Osteocyte (in vitro differentiated cells): ENCODE results near the gene BAG5. TPM values are rescaled to one million over a fixed set of nuclear protein-coding genes. Genes with fewer than 3 reads are reported as not detected.

Source experiments
- DNase-seq: peaks from one replicate; pipeline ENCODE4 v3.0.0; 2021; ENCODE audit warnings: mixed read lengths; ENCODE audit not compliant: unreplicated experiment; ENCODE audit errors: extremely low spot score
- H3K27ac Mint-ChIP-seq: one replicate; pipeline ENCODE4 v1.8.0; 2021; ENCODE audit warnings: mild to moderate bottlenecking, mixed read lengths; ENCODE audit not compliant: unreplicated experiment
- H3K27me3 Mint-ChIP-seq: one replicate; pipeline ENCODE4 v1.8.0; 2021; ENCODE audit warnings: mixed read lengths; ENCODE audit not compliant: unreplicated experiment
- H3K36me3 Mint-ChIP-seq: one replicate; pipeline ENCODE4 v1.8.0; 2021; ENCODE audit warnings: mixed read lengths; ENCODE audit not compliant: unreplicated experiment
- H3K4me1 Mint-ChIP-seq: one replicate; pipeline ENCODE4 v1.8.0; 2021; ENCODE audit warnings: mixed read lengths; ENCODE audit not compliant: unreplicated experiment
- H3K4me3 Mint-ChIP-seq: one replicate; pipeline ENCODE4 v1.8.0; 2021; ENCODE audit warnings: mild to moderate bottlenecking, moderate library complexity, mixed read lengths; ENCODE audit not compliant: unreplicated experiment
- H3K9me3 Mint-ChIP-seq: one replicate; pipeline ENCODE4 v1.8.0; 2021; ENCODE audit warnings: mixed read lengths; ENCODE audit not compliant: unreplicated experiment
- total RNA-seq: library from RNA; stranded (reverse); gene quantifications from 2 replicates; pipeline ENCODE4 v1.2.1, GENCODE V29; 2021
- TF ChIP-seq, protein P1 (sequence below): fragments of 200-600 bp; sonication (generic); IDR thresholded peaks from 2 replicates; pipeline ENCODE4 v1.5.0; 2021; ENCODE audit warnings: antibody characterized with exemption, mild to moderate bottlenecking, moderate library complexity

The BAG5 gene
- total RNA-seq, 1 donor from 2014 or later = 21.9 TPM

DNA sequence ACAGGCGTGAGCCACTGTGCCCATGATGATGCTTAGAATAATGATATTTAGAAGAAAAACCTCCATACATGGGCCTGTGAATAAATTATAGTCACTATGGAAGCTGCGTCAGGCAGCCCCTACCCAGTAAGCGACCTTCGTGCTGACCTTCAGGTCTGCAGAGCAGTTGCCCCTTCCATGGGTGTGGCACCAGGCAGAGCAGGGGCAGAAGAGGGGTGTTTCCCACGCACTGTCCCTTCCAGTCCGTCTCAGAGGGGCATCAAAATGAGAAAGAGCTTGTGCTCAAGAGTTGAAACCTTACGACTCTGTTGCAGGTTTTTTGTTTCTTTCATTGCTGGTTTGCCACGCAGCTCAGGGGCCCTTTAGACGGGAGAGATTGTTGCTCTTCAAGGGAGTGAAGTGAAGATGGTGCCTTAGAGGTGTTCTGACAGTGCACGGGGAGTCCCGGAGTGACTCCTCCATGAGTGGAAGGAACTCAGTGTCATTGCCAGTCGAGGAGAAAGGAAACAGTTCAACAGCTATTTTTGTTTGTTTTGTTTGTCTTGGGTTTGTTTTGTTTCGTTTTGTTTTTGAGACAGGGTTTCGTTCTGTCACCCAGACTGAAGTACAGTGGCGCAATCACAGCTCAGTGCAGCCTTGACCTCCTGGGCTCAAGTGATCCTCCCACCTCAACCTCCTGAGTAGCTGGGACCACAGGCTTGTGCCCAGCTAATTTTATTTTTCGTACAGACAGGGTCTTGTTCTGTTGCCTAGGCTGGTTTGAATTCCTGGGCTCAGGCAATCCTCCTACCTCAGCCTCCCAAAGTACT is 53.7 kb downstream of the BAG5 start:
- H3K9me3 Mint-ChIP-seq = no peaks in the 10 kb centered on the region
- no peaks in the 10 kb centered on the region for H3K27me3 Mint-ChIP-seq
- no peak overlapping the region for H3K4me3 Mint-ChIP-seq
- TF ChIP-seq, protein P1, sequence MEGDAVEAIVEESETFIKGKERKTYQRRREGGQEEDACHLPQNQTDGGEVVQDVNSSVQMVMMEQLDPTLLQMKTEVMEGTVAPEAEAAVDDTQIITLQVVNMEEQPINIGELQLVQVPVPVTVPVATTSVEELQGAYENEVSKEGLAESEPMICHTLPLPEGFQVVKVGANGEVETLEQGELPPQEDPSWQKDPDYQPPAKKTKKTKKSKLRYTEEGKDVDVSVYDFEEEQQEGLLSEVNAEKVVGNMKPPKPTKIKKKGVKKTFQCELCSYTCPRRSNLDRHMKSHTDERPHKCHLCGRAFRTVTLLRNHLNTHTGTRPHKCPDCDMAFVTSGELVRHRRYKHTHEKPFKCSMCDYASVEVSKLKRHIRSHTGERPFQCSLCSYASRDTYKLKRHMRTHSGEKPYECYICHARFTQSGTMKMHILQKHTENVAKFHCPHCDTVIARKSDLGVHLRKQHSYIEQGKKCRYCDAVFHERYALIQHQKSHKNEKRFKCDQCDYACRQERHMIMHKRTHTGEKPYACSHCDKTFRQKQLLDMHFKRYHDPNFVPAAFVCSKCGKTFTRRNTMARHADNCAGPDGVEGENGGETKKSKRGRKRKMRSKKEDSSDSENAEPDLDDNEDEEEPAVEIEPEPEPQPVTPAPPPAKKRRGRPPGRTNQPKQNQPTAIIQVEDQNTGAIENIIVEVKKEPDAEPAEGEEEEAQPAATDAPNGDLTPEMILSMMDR = no peak
- peaks cover 2% of the 10 kb centered on the region for H3K4me1 Mint-ChIP-seq
- peaks cover 27% of the 10 kb centered on the region for H3K36me3 Mint-ChIP-seq
- no peak for DNase-seq
- no peak overlapping the region for H3K27ac Mint-ChIP-seq

GRCh38 chr14:103507751-103508150 is 54.7 kb downstream of the BAG5 start:
- H3K27ac Mint-ChIP-seq = no peak overlapping the region

More at GRCh38 chr14:103507751-103508150, 54.7 kb downstream of the BAG5 start:
- no peaks in the 10 kb centered on the region for H3K27me3 Mint-ChIP-seq
- peaks cover 2% of the 10 kb centered on the region for H3K4me1 Mint-ChIP-seq
- H3K36me3 Mint-ChIP-seq = peaks cover 34% of the 10 kb centered on the region
- DNase-seq = no peak
- no peak overlapping the region for H3K4me3 Mint-ChIP-seq
- TF ChIP-seq, protein P1 = no peak
- no peaks in the 10 kb centered on the region for H3K9me3 Mint-ChIP-seq

Other genes starting within 250 kb of the BAG5 start
- 214 and 229 TPM in 2 replicates for gene EIF5, start 228.4 kb downstream of the BAG5 start, total RNA-seq
- 81.7 and 84.2 TPM in 2 replicates for gene MARK3, start 177.2 kb downstream of the BAG5 start, total RNA-seq
- 25.4 and 31.4 TPM in 2 replicates for gene CKB, start 39.8 kb downstream of the BAG5 start, total RNA-seq
- gene TRMT61A, start 33.5 kb downstream of the BAG5 start, total RNA-seq = 10.9 and 11.5 TPM in 2 replicates
- gene COA8, start 303 bp upstream of the BAG5 start, total RNA-seq = 41.0 and 42.0 TPM in 2 replicates
- 186 and 211 TPM in 2 replicates for gene KLC1, start 66.6 kb upstream of the BAG5 start, total RNA-seq
- gene XRCC3, start 152.8 kb upstream of the BAG5 start, total RNA-seq = 7.5 and 7.9 TPM in 2 replicates
- 48.9 and 52.9 TPM in 2 replicates for gene ZFYVE21, start 153.2 kb upstream of the BAG5 start, total RNA-seq